ENCODE data around the gene TMED1. TPM values are rescaled to one million over a fixed set of nuclear protein-coding genes. Genes with fewer than 3 reads are reported as not detected.
"Not testable (repeated sequence)": the region's sequence is repeated elsewhere in the genome, so short reads cannot be mapped to it uniquely, and the experiment has no call there.

TMED1 gene
- total RNA-seq = 10 to 100 TPM; 19.6 to 21.1 TPM

DNA sequence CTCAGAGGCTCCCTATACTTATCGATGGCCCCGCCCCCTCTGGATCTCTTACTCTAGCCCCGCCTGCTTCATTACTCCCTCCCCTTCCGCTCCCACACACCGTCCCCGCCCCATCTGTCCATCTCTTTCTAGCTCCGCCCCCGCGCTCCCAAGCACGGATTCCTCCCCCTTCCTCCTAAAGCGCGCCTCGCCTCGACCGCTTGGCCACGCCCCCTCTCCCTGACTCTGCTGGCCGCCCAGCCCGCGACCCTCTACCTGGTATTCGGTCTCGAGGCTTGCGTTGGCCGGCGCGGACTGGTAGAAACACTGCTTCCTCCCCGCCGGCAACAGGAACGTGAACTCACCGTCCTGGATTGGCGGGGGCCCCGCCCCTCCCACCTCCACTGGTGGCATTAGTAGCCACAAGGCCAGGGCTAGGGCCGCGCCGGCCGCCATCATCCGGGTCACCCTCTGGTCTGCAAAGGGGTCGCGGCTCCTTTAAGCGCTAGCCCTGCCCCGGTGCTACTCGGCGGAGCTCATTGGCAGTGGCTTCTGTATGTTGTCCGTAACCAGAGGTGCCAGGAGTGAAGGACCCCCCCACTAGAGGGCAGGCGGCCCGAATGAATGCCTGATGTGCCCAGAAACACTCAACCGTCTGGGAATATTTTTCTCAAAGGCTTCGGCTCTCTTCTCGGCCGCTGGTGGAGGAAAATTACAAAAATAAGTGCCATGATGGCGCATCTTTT, at the start of gene TMED1:
TSS of gene TMED1 (minus strand) at position 459 of the 725 bp plus-strand sequence. CDS start at position 438, 21 bp downstream.
- H3K27me3 Mint-ChIP-seq (ENCODE audit: low read depth) = no peaks in the 10 kb centered on the region
- H3K4me3 Mint-ChIP-seq = peak within 1 kb of the TSS; percentile 92 to 99
- peaks cover 21% of the 10 kb centered on the region for H3K4me1 Mint-ChIP-seq (ENCODE audit: low read depth)
- ATAC-seq (replicated peaks in 1 of 2) = peak; percentile 90
- peaks cover 2 to 5% of the 10 kb centered on the region in 2 donors for H3K9me3 Mint-ChIP-seq
- H3K27ac Mint-ChIP-seq = peak within 1 kb of the TSS; percentile 100
- DNase-seq = peak; percentile 98 to 100
- peaks cover 6 to 11% of the 10 kb centered on the region in 2 donors for H3K36me3 Mint-ChIP-seq (ENCODE audit: insufficient read depth in 2 of 2)

DNA sequence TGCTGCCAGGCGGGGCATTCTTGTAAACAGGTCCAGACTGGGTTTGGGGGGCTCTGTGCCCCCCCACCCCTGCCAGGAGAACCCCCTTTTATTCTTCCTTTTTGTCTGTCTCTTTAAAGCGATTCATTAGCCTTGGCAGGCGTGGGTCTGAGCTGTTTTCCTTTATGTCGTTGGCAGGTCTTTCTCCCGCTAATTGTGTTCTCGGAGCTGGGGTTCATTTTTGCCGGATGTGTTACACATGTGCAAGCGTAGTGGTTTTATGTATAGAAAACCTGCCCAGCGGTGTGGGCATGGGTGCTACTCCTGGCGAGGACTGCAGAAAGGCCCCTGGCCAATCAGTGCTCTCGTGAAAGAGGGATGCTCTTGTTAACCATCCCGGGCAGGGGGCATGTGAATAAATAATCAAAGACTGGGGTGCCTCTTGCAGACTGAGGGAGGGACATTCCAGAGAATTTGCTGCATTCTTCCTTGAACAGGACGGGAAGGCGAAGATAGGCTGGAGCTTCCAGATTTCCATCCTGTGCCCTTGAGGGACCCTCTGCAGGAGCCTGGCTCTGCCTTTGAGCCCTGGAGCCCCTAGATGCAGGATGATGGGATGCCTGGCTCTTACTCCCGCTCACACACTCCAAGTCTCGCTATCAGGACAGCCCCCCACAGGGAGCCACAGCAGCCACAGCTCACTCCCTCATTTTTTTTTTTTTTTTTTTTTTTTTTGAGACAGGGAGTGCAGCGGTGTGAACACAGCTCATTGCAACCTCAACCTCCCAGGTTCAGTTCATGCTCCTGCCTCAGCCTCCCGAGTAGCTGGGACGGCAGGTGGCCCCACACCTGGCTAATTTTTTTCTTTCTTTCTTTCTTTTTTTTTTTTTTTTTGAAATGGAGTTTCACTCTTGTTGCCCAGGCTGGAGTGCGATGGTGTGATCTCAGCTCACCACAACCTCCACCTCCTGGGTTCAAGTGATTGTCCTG, 49.5 kb upstream of the TMED1 start:
- Mint-ChIP-seq H3K4me3 (no peak overlapping the region), H3K4me1 (ENCODE audit: low read depth) (peaks cover 14% of the 10 kb centered on the region), H3K27ac (no peak overlapping the region), H3K36me3 (ENCODE audit: insufficient read depth in 2 of 2) (peaks cover 0 to 2% of the 10 kb centered on the region in 2 donors), H3K9me3 (no peaks in the 10 kb centered on the region), H3K27me3 (ENCODE audit: low read depth) (no peaks in the 10 kb centered on the region)
- ATAC-seq (replicated peaks in 1 of 2) = no peak
- no peak for DNase-seq

DNA sequence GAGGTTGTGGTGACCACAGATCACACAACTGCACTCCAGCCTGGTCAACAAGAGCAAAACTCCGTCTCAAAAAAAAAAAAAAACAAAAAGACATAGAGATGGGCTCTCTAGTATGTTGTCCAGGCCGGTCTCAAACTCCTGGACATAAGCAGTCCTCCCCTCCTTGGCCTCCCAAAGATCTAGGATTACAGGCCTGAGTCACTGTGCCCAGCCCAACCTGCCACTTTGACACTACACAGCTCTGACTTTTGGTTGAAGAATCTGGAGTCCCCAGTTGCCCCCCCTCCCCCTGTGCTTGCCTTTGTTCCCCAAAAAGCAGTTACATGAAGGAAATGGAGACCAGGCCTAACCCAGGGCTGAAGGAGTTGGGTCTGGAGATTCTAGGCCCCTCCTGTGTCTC, 48.3 kb upstream of the TMED1 start:
- Mint-ChIP-seq H3K4me3 (no peak overlapping the region), H3K27ac (no peak overlapping the region), H3K27me3 (ENCODE audit: low read depth) (no peaks in the 10 kb centered on the region), H3K4me1 (ENCODE audit: low read depth) (peaks cover 19% of the 10 kb centered on the region), H3K36me3 (ENCODE audit: insufficient read depth in 2 of 2) (peaks cover under 1 to 2% of the 10 kb centered on the region in 2 donors), H3K9me3 (no peaks in the 10 kb centered on the region)
- DNase-seq (no peak), ATAC-seq (replicated peaks in 1 of 2) (no peak)

- H3K36me3 Mint-ChIP-seq (ENCODE audit: insufficient read depth in 2 of 2) = peaks cover 4% of the 10 kb centered on the region in 2 donors
- H3K27ac Mint-ChIP-seq = no peak overlapping the region
- H3K4me3 Mint-ChIP-seq = no peak overlapping the region
- peaks cover 36% of the 10 kb centered on the region for H3K4me1 Mint-ChIP-seq (ENCODE audit: low read depth)
- no peak for ATAC-seq (replicated peaks in 1 of 2)
- no peaks in the 10 kb centered on the region for H3K9me3 Mint-ChIP-seq
- DNase-seq = no peak
- no peaks in the 10 kb centered on the region for H3K27me3 Mint-ChIP-seq (ENCODE audit: low read depth)
These were observed 46.1 kb upstream of the TMED1 start for GRCh38 chr19:10882108-10882457.

DNA sequence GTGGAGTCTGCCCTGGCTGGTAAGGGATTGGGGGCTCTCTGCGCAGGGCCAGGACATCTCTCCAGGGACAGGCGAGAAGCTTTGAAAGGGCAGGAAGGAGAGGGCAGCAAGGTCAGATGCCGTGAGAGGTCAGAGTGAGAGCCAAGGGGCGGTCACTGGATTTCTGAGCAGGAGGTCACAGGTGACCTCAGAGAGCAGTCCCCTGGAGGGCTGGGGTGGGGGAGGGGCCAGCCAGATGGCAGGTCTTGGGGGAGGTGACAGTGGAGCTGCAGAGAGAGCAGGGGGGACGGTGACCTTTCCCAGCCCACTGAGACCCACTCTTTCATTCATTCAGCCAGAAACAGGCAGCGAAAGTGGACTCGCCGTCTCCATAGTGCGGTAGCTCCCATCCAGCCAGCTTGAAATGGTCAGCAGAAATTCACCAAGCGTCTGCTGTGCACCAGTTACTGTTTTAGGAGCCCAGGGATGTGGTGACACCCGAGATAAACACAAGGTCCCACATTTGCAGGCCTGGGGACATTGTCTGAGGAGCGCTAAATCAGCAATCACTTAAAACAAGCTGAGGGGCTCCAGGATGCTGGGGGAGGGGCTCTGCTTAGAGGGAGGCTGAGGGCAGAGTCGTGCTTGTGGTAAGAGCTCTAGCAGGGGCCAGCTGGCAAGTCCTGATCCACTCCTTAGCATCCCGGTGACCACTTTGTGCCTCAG, 45.5 kb upstream of the TMED1 start:
- H3K36me3 Mint-ChIP-seq (ENCODE audit: insufficient read depth in 2 of 2) = peaks cover 4% of the 10 kb centered on the region in 2 donors
- no peaks in the 10 kb centered on the region for H3K9me3 Mint-ChIP-seq
- ATAC-seq (replicated peaks in 1 of 2) = no peak
- peaks cover 41% of the 10 kb centered on the region for H3K4me1 Mint-ChIP-seq (ENCODE audit: low read depth)
- H3K4me3 Mint-ChIP-seq = no peak overlapping the region
- no peak overlapping the region for H3K27ac Mint-ChIP-seq
- DNase-seq = no peak
- no peaks in the 10 kb centered on the region for H3K27me3 Mint-ChIP-seq (ENCODE audit: low read depth)

DNA sequence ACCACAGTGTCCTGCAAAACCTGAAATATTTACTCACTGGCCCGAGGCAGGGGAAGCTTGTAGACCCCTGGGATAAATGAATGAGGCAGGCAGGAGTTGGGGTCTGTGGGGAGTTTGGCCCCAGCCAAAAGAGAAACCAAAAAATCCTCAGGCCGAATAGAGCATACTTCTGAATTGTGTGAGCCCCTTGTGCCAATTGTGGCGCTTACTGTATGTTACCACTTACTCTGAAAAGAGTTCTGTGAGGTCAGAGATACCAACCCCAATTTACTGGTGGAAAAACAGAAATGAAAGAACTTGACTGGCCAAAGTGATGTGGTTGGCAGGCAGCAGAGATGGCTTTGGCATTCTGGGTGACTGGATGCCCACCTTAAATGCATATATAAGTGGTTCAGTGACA, 42.2 kb upstream of the TMED1 start:
- Mint-ChIP-seq H3K36me3 (ENCODE audit: insufficient read depth in 2 of 2) (peaks cover 4 to 7% of the 10 kb centered on the region in 2 donors), H3K9me3 (no peaks in the 10 kb centered on the region), H3K27ac (peak overlapping the region; percentile 56), H3K4me1 (ENCODE audit: low read depth) (peaks cover 44% of the 10 kb centered on the region), H3K27me3 (ENCODE audit: low read depth) (no peaks in the 10 kb centered on the region), H3K4me3 (peak overlapping the region; percentile 53 to 79)
- ATAC-seq (replicated peaks in 1 of 2) (peak; percentile 34 to 38), DNase-seq (peak in 1 of 2 donors; percentile 17)

DNA sequence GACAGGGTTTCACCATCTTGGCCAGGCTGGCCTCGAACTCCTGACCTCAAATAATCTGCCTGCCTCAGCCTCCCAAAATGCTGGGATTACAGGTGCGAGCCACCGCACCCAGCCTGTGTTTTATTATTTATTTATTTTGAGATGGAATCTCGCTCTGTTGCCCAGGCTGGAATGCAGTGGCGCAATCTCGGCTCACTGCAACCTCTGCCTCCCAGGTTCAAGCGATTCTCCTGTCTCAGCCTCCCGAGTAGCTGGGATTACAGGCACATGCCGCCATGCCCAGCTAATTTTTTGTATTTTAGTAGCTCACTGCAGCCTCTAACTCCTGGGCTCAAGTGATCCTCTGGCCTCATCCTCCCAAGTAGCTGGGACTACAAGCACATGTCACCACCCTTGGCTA, 41.6 kb upstream of the TMED1 start:
- peak overlapping the region; percentile 53 to 79 for H3K4me3 Mint-ChIP-seq
- H3K36me3 Mint-ChIP-seq (ENCODE audit: insufficient read depth in 2 of 2); H3K9me3 Mint-ChIP-seq; ATAC-seq (replicated peaks in 1 of 2); H3K27me3 Mint-ChIP-seq (ENCODE audit: low read depth); DNase-seq: not testable (repeated sequence)
- peaks cover 50% of the 10 kb centered on the region for H3K4me1 Mint-ChIP-seq (ENCODE audit: low read depth)
- H3K27ac Mint-ChIP-seq = peak overlapping the region; percentile 56

GRCh38 chr19:10876459-10877240, 40.6 kb upstream of the TMED1 start:
- H3K27me3 Mint-ChIP-seq (ENCODE audit: low read depth) = no peaks in the 10 kb centered on the region
- peaks cover 4 to 9% of the 10 kb centered on the region in 2 donors for H3K36me3 Mint-ChIP-seq (ENCODE audit: insufficient read depth in 2 of 2)
- ATAC-seq (replicated peaks in 1 of 2) (peak; percentile 75 to 79), DNase-seq (peak; percentile 59 to 61)
- H3K4me3 Mint-ChIP-seq = peak overlapping the region; percentile 68 to 77
- peaks cover 52% of the 10 kb centered on the region for H3K4me1 Mint-ChIP-seq (ENCODE audit: low read depth)
- H3K9me3 Mint-ChIP-seq = no peaks in the 10 kb centered on the region
- peak overlapping the region; percentile 36 for H3K27ac Mint-ChIP-seq

- Mint-ChIP-seq H3K4me1 (ENCODE audit: low read depth) (peaks cover 58% of the 10 kb centered on the region), H3K27me3 (ENCODE audit: low read depth) (no peaks in the 10 kb centered on the region), H3K36me3 (ENCODE audit: insufficient read depth in 2 of 2) (peaks cover under 1 to 6% of the 10 kb centered on the region in 2 donors), H3K27ac (peak overlapping the region; percentile 24), H3K9me3 (no peaks in the 10 kb centered on the region), H3K4me3 (peak overlapping the region; percentile 57 to 60)
- no peak for DNase-seq
- no peak for ATAC-seq (replicated peaks in 1 of 2)
These were observed 38.0 kb upstream of the TMED1 start for GRCh38 chr19:10874024-10874423.

DNA sequence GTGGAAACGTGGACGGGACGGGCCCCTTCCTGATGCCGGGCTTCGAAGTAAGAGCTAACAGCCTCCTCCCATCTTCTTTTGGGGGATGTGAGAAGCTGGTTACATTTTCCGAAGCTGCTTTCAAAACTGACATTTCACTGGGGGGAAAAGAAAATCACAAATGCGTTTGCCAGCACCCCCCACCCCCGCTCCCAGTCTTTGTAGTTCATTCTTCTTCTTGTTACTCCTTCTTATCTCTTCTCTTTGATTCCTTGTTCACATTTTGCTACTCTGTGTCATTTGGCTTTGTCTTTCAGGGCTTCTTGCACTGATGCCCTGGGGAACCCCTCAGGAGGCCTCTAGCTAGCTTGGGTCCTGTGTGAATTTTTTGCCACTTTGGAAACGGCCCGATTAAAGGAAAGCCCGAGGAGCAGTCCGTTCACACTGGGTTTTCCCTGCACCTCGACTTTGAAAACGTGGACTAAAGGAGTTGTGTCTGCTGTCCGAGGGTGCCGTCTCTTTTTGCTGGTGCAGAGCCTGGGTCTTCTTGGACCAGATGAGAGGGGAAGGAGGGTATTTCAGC, 36.6 kb upstream of the TMED1 start:
- no peaks in the 10 kb centered on the region for H3K9me3 Mint-ChIP-seq
- H3K4me1 Mint-ChIP-seq (ENCODE audit: low read depth) = peaks cover 55% of the 10 kb centered on the region
- peak in 1 of 2 donors; percentile 7 for DNase-seq
- ATAC-seq (replicated peaks in 1 of 2) = no peak
- H3K4me3 Mint-ChIP-seq = peak overlapping the region; percentile 82 to 98
- H3K36me3 Mint-ChIP-seq (ENCODE audit: insufficient read depth in 2 of 2) = peaks cover 0 to 4% of the 10 kb centered on the region in 2 donors
- H3K27me3 Mint-ChIP-seq (ENCODE audit: low read depth) = no peaks in the 10 kb centered on the region
- peak overlapping the region; percentile 36 for H3K27ac Mint-ChIP-seq

GRCh38 chr19:10871711-10872545, 35.9 kb upstream of the TMED1 start:
- H3K27me3 Mint-ChIP-seq (ENCODE audit: low read depth) = no peaks in the 10 kb centered on the region
- H3K4me3 Mint-ChIP-seq = peak overlapping the region; percentile 82 to 98
- peak overlapping the region; percentile 36 for H3K27ac Mint-ChIP-seq
- DNase-seq = peak; percentile 54 to 57
- peak; percentile 1 to 2 for ATAC-seq (replicated peaks in 1 of 2)
- H3K36me3 Mint-ChIP-seq (ENCODE audit: insufficient read depth in 2 of 2) = peaks cover 0 to 4% of the 10 kb centered on the region in 2 donors
- peaks cover 49% of the 10 kb centered on the region for H3K4me1 Mint-ChIP-seq (ENCODE audit: low read depth)
- H3K9me3 Mint-ChIP-seq = no peaks in the 10 kb centered on the region

All from activated T-cell treated with anti-CD3 and anti-CD28 coated beads, Interleukin-2, amount 50 U/mL, for 72 hours (primary cell).